ENCODE data around the gene PRICKLE4. TPM values are rescaled to one million over a fixed set of nuclear protein-coding genes. Genes with fewer than 3 reads are reported as not detected.

Gene PRICKLE4
- total and polyA plus RNA-seq, 2 donors (not counting 1 experiment from before 2014, with no cell fraction given): 0.60 TPM; not detected in 1

GRCh38 chr6:41733707-41734665 lies 46.6 kb upstream of the PRICKLE4 start:
- Histone ChIP-seq H3K4me1 (ENCODE audit: control insufficient read depth in 2 of 2, insufficient read depth in 2 of 2, low read length in 2 of 2) (peaks cover 40 to 54% of the 10 kb centered on the region in 2 donors), H3K4me2 (replicated peaks; ENCODE audit: low read depth, low read length, poor library complexity, severe bottlenecking) (peak overlapping the region; percentile 90), H3K9ac (ENCODE audit: low read length) (peak overlapping the region; percentile 78), H3K79me2 (ENCODE audit: control insufficient read depth, insufficient read depth, low read length) (peaks cover 49% of the 10 kb centered on the region), H3K36me3 (replicated peaks in 1 of 2; ENCODE audit: control extremely low read depth in 1 of 2, control insufficient read depth in 1 of 2, extremely low read depth in 1 of 2, insufficient read depth in 2 of 2, low read length in 1 of 2) (peaks cover 0 to 10% of the 10 kb centered on the region in 2 experiments), H3K4me3 (ENCODE audit: control extremely low read depth in 1 of 5, extremely low read depth in 1 of 5, insufficient read depth in 1 of 5, low read depth in 2 of 5, low read length in 4 of 5) (peak overlapping the region; percentile 68 to 89 (median 80)), H2AFZ (ENCODE audit: insufficient read depth, low read depth, low read length, poor library complexity, severe bottlenecking) (peak overlapping the region; percentile 71), H3K9me3 (ENCODE audit: control extremely low read depth in 1 of 3, control insufficient read depth in 2 of 3, insufficient read depth in 1 of 3, low read length in 2 of 3) (no peaks in the 10 kb centered on the region), H4K20me1 (ENCODE audit: control insufficient read depth, insufficient read depth, low read length, poor library complexity, severe bottlenecking) (peaks cover 7% of the 10 kb centered on the region), H3K27me3 (replicated peaks in 1 of 4; ENCODE audit: control extremely low read depth in 1 of 4, control insufficient read depth in 3 of 4, insufficient read depth in 4 of 4, low read length in 3 of 4) (no peaks in the 10 kb centered on the region), H3K27ac (ENCODE audit: low read length in 2 of 2) (peak overlapping the region; percentile 87 to 93)
- H3K4me3 Mint-ChIP-seq: peak overlapping the region; percentile 93
- H3K4me1 Mint-ChIP-seq: peaks cover 49% of the 10 kb centered on the region
- intact Hi-C loops (cut with micrococcal nuclease): loop anchor here (1.0 to 5.0 kb wide), 4 partner anchors 15 to 188 kb away; partner anchors contain the start of gene FOXP4
- peak overlapping the region; percentile 95 for H3K27ac Mint-ChIP-seq
- H3K27me3 Mint-ChIP-seq: no peaks in the 10 kb centered on the region
- ChIA-PET CTCF (interaction anchor here (0.8 to 7.9 kb wide), 16 partner anchors 8 to 317 kb away, joined by 3 to 303 read pairs (median 6); partner anchors contain the start of genes BYSL, MED20, TAF8 and TOMM6), POLR2A (interaction anchor here (0.5 to 9.4 kb wide), 20 partner anchors 11 to 1783 kb away, joined by 3 to 342 read pairs (median 5); partner anchors contain the start of genes BYSL, CNPY3, MED20 and TOMM6)
- DNase-seq (peak; percentile 93), ATAC-seq (ENCODE audit: low read depth) (peak; percentile 69)
- no peaks in the 10 kb centered on the region for H3K9me3 Mint-ChIP-seq (ENCODE audit: insufficient read depth)
- TF ChIP-seq EZH2 (IDR thresholded peaks at IDR 0.05; ENCODE audit: borderline replicate concordance, insufficient read depth, low read depth, low read length, poor library complexity, severe bottlenecking) (no peak), CTCF (IDR thresholded peaks at IDR 0.05) (no peak)
- WGBS (ENCODE audit: insufficient coverage): 2% methylated on average over 68 of the region's 73 CpGs

Data from B cell (primary cell).